GM18909 (cell line): Measurements from ENCODE around the gene SDK1.

Experiments used
- ATAC-seq: cut with Tn5 transposase; IDR thresholded peaks from one replicate; pipeline ENCODE4 v1.9.1; 2021; ENCODE audit warnings: mild to moderate bottlenecking; ENCODE audit not compliant: unreplicated experiment, poor library complexity

Gene SDK1

DNA sequence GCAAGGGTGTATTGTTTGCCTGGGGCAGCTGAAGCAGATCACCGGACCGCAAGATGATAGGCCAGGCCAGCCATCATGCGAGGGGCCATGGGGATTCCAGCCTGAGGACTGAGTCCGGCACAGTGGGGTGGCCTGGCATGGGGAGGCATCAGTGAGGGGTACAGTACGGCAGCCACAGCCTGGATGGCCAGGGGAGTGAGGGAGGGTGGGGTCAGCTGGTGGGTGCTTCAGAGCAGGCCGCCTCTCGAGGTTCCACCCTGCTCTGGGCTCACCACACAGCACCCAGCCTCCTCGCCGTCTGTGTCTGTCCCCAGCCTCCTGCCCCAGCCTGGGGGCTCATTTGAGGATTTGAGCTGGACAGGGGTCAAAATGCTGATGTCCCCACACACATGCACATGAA lies 872.6 kb downstream of the SDK1 start:
- ATAC-seq, result no peak

DNA sequence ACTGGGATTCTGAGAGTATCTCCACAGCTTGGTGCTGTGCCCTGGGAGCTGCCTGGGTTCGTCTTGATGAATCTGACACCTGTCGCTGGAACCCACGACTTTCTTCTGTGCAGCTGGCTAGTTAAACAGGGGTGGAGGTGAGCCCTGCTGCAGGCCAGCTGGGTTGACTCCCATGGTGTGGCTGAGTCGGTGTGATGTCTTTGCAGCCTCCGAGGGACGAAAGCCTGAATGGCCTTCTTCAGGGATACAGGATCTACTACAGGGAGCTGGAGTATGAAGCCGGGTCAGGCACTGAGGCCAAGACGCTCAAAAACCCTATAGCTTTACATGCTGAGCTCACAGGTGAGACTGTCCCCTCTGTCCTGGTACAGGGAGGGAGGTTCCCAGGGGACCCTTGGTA lies 873.0 kb downstream of the SDK1 start:
- no peak for ATAC-seq

DNA sequence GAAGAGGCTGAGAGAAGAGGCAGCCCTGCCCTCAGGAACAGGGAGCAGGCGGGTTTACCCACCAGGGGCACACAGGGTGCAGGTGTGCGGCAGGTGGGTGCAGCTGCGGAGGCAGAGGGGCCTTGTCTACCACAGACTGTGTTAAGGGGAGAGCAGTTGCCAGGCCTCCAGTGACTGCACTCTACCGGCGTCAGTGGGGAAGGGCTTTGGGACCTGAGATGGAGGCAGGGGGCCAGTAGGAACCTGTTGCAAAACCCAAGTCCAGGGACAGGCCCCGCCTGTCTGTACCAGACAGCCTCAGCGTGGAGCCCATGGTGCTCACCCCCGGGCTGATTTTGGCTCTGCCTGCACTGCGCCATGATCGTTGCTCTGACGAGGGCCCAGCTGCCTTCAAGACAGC lies 873.4 kb downstream of the SDK1 start:
- no peak for ATAC-seq

DNA sequence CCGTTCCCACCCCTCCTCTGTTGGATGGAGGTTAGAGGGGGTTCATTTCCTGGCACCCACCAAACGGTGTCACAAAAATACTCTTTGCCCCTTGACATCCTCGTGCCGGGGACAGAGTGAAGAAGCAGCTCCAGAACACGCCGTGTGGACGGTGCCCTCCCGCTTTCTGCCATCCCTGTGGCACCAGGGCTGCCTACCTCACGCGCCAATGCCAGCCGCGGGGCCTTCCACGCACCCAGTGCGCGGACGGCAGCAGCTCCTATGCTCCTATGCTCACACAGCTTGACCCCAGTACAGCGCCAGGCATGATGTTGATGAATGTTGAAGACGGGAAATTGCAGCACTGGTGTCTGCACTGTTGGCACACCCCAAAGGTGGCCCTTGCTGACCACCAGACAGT lies 873.8 kb downstream of the SDK1 start:
- ATAC-seq, result no peak

DNA sequence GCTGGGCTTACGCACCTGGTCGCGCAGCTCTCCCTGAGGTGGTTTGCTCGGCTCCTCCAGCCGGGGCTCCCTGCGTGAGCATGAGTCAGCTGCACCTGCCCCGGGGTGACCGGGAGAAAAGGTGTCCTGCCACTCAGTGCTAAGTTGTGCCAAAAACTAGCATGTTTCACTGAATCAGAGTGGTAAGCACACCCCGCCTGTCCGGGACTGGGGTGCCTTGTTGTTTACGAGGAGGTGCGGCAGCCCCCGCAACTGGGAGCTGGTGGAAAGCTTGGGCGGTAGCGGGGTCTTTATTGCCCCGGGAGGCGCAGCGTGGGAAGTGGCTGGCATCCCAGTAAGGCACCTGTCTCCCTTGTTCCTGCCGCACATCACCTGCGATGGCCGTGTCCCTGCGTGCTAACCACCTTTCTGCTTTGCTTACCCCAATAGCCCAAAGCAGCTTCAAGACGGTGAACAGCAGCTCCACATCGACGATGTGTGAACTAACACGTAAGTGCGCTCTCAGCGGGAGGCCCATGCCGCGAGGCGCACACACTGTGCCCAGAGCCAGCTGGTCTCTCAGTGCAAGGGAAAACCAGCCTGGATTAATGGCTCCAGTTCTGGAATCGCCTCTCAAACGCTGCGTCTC lies 874.4 kb downstream of the SDK1 start:
- no peak for ATAC-seq

DNA sequence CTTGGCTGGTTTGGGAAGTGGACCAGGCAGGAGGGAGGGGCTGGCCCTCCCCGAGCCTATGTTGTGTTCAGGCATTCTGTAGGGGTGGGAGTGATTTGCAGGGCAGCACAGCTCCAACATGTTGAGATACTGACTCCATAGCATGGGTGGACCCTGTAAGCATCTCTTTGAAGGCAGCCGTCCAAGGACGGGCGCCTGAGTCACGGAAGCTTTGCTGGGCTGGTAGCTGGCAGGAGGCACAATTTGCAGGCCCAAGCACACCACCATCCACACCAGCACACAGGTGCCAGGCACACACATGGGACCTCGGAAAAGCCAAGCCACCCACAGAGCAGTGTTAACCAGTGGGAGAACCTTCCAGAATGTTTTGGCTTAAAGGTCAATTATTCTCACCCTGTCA lies 875.9 kb downstream of the SDK1 start:
- no peak for ATAC-seq

DNA sequence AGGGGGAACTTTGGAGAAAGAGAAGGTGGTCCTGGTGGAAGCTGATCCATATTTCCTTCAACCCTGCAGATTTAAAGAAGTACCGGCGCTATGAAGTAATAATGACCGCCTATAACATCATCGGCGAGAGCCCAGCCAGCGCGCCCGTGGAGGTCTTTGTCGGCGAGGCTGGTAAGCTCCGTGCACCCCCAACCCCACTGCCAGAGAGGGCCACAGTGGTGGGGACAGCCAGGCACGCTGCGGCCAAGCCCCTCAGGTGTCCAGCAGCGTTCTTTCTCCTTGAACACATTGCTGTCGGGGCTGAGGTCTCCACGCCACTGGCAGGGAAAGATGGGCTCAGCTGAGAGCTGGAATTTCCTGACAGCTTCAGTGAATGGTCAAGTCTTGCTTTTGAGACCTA lies 877.4 kb downstream of the SDK1 start:
- ATAC-seq, result no peak

DNA sequence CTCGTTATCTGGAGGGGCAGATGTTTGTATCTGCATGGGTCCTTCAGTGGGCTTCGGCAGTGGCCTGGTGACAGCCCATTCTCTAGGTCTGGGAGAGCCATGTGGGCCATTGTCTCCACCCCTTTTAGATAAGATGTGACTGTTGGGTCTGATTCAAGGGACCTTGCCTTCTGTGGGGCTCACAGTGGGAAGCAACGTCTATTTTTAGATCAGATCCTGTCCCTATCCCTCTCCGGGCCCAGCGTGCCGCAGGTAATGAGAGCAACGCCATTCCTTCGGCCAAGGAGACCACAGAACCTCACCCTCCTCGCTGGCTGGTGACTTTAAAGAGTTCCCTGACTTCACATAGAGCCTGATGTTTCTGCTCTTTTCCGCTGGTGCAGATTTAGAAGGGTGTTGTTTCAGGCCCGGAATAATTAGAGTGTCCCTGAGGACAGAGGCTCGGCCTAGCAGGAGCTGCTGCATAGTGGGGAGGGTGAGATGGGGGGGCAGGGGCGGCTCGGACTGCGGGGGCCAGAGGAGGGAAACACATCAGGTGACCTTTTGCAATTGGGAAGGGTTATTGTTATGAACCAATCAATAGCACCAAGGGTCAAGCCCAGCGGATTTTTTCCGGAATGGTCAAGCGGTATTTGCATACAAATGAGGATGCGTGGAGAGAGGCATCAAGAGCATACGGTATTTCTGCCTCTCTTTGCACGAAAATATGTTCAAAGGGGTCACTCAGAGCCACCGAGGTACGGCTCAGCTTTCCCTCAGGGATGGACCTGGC lies 878.0 kb downstream of the SDK1 start:
- ATAC-seq, result no peak

DNA sequence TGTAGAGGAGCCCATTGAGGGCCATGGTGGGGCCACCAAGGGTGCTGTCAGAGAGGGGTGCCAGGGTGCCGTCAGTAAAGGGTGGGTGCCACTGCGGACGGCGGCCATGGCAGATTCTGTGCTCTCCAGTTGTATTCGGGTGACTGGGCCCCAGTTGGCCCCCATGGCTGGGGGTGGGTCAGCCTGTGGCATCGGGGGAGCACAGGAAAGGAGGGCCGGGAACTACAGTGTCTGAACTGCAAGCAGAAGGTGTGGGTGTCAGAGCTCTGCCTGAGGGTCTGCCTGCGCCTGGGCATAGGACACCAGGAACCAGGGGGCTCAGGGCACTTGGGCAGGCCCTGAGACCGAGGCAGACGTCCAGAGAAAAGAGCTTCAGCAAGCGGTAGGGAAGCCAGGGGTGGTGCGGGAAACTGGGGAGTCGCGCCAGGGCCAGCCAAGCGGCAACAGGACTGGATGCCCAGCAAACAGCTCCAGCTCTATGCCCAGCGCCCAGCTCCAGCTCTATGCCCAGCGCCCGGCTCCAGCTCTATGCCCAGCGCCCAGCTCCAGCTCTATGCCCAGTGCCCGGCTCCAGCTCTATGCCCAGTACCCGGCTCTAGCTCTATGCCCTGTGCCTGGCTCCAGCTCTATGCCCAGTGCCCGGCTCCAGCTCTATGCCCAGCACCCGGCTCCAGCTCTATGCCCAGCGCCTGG lies 878.8 kb downstream of the SDK1 start:
- ATAC-seq, result no peak

DNA sequence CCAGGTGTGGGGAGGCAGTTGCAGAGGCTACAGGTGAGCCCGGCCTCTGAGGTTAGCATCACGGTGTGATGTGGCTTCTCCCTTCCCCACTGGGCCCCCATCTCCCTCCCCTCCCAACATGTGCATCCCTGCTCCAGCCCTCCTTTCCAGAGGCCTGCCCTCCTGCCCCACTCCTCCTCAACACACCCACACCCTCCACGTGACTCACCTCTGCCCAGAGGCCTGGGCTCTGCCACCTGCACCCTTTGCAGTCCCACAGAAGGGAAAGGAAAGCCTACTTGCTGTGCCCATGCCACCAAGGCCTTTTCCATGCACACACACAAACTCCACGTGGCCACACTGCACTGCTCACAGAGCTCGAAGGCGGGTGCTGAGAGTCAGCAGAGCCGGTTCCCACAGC lies 880.4 kb downstream of the SDK1 start:
- no peak for ATAC-seq

DNA sequence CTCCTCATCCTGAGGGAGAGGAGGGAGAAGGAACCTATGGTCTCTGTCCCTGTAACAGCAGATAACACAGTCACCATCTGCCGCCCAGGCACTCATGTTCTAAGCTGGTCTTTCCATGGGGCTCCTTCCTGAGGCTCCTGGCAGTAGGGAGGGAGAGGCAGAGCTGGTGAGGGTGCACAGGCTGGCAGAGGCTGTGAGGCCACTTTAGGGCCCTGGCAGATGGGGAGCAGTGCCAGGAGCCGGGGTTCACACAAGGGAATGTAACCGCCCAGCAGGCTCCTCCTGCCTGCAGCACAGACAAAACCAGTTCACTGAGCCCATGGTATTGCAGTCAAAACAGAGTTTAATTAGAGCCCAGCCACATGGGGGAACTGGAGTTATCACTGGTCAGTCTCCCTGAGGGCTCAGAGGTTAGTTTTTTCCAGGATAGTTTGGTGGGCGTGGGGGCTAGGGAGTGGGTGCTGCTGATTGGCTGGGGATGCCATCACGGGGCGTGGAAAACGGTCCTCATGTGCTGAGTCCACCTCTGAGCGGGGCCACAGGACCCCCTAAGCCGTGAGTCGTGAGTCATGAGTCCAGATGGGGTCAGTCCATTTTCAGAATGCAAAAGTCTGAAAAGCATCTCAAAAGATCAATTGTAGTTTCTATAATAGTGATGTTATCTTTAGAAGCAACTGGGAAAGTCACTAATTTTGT lies 881.7 kb downstream of the SDK1 start:
- no peak for ATAC-seq

DNA sequence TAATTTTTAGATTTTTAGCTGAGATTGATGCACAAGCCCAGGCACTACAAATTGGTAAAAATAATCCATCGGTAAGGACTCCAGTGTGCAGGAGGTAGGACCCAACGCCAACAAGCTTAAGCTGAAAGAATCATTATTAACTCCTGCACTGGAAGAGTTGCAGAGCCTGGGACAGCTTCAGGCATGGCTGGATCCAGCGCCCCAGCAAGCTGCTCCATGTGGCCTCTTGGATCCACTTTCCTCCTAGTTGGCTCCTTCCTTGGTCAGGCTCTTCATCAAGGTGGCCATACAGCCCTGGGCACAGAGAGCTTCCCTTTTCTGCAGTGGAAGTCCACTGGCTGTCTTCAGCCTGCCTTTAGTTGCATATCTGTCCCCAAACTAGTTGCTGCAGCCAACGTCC lies 883.6 kb downstream of the SDK1 start:
- no peak for ATAC-seq

DNA sequence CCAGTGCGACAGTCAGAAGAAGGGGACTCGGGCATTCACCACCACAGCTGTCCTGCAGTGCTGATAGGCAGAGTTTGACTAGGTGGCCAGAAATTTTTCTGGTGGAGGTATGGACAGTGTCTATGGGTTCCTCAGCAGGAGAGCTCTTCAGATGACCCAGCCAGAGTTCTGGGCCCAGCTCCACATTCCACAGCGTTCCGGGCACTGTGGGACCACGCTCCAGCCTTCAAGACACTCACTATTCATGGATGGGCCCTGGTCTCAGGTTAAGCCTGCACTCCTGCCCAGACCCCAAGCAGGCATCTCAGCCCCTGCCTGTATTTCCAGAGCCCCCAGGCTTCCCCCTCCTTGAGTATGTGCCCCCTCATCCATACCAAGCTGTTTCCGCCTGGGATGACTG lies 884.1 kb downstream of the SDK1 start:
- ATAC-seq, result no peak

DNA sequence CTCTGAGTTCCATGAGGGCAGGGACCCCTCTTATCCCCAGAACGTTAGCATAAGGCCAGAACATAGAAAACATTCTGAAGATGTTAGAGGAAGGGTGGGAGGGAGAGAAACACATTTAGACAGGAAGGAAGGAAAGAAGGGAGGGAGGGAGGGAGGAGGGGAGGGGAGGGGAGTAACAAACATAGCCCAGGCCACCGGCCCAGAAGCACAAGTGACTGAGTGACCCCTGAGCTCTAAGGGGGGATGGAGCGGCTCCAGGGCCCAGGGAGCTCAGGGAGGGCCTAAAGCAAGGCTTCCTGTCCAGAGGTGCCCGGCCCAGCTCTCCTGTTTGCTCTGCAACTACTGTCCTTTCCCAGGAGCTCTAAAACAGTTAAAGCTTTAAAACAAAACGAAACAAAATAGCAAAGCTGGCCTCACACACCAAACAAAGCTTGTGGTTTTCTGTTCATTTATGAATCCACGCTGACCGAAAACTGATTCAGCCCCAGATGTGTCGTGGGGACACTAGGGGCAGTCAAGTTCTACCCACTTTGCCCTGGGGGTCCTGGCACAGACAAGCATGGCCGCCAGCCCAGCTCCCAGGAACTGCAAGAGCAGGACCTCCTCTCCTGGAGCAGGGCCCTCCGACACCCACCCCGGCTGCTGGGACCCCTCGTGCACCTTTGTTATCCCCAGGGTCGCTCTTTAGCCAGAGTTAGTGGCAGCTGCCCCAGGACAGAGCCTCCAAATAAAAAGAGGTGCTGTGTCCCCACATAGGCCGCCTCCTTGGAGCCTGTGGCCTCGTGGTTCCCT lies 884.9 kb downstream of the SDK1 start:
- no peak for ATAC-seq

DNA sequence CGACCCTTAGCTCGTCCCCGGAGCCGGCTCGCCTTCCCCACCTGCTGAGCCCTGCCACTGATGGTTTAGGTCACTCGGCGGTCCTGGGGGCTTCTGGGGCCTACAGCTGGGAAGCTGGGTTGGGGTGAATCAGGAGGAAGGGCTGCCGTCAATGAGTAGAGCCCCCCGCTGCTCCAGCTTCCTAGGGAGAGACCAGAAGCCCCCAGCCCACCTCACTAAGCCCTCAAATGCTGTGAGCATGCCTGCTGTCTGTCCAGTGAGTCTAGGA lies 885.4 kb downstream of the SDK1 start:
- ATAC-seq, result no peak

DNA sequence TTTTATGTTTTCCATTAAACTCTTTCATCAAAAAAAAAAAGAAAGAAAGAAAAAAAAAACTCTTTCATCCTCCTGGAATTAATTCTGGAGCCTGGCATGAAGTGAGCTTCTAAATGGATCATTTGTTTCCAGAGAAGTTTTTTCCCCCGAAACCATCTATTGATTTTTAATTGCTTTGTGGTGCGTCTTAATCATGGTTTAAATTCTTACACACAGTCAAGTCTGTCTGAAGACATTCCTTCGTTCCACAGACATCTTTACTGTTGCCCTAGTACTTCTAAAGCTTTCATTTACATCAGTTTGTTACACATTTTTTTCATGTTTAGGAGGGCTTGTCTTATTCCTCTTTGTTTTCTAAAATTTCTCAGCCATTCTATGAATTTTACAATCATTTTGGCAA lies 887.6 kb downstream of the SDK1 start:
- ATAC-seq, result no peak

DNA sequence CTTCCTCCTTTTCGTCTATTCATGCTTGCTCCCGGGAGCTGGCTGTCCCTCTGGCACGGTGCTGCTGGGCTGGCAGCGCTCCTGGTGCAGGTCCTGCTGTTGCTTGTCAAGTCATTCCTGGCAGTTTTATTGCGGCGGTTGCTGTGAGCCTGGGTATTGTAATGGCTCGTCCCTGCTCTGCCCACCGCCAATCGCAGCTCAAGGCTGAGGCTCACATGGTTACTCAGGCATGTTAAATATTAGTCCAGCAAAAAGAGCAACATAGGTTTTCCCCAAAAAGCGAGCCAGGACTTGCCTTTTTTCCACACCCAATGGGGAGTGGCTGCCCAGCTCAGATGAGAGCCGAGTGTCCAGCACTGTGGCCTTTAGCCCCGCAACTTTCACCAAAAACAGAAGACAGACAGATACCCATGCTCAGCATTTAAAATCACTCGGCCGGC lies 888.1 kb downstream of the SDK1 start:
- ATAC-seq, result no peak

DNA sequence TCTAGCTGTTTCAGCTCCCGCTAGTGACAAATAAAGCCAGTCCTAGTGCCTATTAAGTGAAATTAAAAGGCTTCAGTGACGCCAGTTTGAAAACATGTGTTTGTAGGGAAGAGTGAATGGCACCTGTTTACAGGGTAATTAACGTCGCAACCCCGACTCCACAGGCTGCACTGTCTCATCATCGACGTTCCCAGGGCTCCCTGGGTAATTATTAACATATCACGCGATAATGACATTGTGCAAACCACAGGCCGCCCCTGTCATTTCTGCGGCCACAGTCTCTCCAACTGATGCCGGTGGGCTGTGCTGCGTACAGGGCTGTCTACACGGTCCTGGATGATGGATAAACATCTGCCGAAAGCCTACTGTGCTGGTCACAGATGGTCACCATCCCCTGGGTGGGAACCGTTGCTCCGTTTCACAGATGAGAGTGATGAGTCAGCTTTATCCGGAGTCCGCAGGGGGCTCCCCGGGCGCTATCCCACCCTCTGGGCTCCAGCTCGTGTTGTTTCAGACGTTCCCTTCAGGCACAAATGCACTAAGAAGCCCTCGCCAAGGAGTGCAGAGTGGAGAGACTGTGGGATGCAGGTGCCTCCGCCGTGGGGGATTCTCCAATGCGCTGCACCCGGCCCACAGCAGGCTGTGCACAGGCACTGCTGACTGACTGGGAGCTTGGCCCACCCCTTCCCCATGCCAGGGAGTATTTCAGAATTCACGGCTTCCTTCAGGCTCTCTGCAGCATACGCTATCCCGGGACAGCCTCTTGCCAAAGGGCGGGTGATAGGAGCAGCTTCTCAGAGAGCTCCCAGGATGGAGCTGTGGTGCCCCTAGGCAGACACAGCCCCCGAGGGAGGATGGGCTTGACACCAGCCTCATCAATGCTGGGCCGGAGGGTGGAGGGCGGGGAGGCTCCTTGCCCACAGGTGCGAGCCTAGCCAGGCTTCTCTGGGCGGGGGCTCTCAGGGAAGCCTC lies 889.2 kb downstream of the SDK1 start:
- ATAC-seq, result no peak

DNA sequence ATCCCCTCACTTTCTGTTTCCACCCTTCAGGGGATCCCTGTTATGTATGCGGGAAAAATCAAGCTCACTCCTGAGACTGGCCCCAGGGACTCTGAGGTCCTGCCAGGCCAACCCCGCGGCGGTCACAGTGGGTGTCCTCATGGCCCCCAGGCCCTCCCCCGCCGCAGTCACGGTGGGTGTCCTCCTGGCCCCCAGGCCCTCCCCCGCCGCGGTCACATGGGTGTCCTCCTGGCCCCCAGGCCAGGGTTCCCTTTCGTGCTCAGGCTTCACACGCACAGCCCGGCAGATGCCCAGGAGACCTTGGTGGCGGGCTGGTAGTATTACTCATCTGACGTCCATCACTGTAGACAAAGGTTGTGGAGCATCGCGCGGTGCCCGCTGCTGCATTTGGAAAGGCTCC lies 890.0 kb downstream of the SDK1 start:
- no peak for ATAC-seq
